AG09319 (cell line): ENCODE results near the gene CPVL.

Experiments used
- DNase-seq: peaks from one replicate; pipeline ENCODE4 v3.0.0-alpha.2; 2010; ENCODE audit warnings: low read depth; ENCODE audit errors: extremely low read depth
- CTCF ChIP-seq: IDR thresholded peaks from 2 replicates; pipeline ENCODE4 v1.5.1; 2011; ENCODE audit warnings: low read depth, mild to moderate bottlenecking, inconsistent platforms, low read length, moderate library complexity

The CPVL gene

GRCh38 chr7:29065181-29065857, 81.0 kb downstream of the CPVL start:
- no peak for DNase-seq
- no peak for TF ChIP-seq CTCF

GRCh38 chr7:29063872-29064271, 82.5 kb downstream of the CPVL start:
- DNase-seq: no peak
- TF ChIP-seq CTCF: no peak

- no peak for DNase-seq
- TF ChIP-seq CTCF: no peak
These were observed 83.1 kb downstream of the CPVL start for GRCh38 chr7:29063236-29063635.

GRCh38 chr7:29053105-29053872, 93.0 kb downstream of the CPVL start:
- no peak for DNase-seq
- no peak for TF ChIP-seq CTCF

GRCh38 chr7:29046978-29047377, 99.4 kb downstream of the CPVL start:
- no peak for TF ChIP-seq CTCF
- no peak for DNase-seq

- DNase-seq: no peak
- TF ChIP-seq CTCF: no peak
These were observed 100.9 kb downstream of the CPVL start for GRCh38 chr7:29045258-29046086.
